ENCODE measurements around the gene MAN1C1. TPM values are rescaled to one million over a fixed set of nuclear protein-coding genes. Genes with fewer than 3 reads are reported as not detected.

The MAN1C1 gene
- total RNA-seq, 1 donor from 2014 or later: 0.20 TPM

DNA sequence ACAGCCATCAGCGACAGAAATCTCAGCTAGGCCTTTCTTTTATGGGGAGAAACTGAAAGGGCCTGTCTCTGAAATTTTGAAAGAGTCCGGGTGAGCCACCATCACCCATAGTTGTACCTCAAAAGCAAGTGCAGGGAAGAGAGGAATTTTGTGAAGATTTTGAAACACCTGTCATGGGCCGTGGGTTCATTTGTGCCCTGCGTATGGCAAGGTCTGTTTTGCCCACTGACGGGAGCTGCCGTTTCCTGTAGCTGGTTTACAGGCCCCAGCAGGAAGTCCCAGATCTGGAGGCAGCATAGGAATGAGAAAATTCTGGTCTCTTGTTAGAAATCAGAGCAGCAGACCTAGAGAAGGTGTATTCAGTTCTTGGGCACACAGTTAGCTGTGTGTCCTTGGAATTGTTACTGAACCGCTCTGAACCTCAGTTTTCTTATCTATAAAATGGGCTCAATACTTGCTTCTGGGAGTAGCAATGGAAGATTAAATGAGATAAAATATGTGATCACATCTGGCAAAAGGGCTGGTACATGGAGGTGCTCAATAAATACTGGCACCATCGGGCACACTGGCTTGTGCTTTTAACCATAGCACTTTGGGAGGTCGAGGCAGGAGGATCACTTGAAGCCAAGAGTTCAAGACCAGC lies 52.5 kb downstream of the MAN1C1 start:
- DNase-seq: no peak
- Mint-ChIP-seq H3K4me1 (no peaks in the 10 kb centered on the region), H3K9me3 (no peaks in the 10 kb centered on the region), H3K27me3 (peaks cover 9% of the 10 kb centered on the region), H3K36me3 (ENCODE audit: low read depth) (no peaks in the 10 kb centered on the region), H3K27ac (no peak overlapping the region), H3K4me3 (no peak overlapping the region)
- CTCF ChIA-PET: no interaction called here
- ATAC-seq (ENCODE audit: low read depth): no peak
- TF ChIP-seq, protein P1, sequence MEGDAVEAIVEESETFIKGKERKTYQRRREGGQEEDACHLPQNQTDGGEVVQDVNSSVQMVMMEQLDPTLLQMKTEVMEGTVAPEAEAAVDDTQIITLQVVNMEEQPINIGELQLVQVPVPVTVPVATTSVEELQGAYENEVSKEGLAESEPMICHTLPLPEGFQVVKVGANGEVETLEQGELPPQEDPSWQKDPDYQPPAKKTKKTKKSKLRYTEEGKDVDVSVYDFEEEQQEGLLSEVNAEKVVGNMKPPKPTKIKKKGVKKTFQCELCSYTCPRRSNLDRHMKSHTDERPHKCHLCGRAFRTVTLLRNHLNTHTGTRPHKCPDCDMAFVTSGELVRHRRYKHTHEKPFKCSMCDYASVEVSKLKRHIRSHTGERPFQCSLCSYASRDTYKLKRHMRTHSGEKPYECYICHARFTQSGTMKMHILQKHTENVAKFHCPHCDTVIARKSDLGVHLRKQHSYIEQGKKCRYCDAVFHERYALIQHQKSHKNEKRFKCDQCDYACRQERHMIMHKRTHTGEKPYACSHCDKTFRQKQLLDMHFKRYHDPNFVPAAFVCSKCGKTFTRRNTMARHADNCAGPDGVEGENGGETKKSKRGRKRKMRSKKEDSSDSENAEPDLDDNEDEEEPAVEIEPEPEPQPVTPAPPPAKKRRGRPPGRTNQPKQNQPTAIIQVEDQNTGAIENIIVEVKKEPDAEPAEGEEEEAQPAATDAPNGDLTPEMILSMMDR (IDR thresholded peaks at IDR 0.05): no peak
- intact Hi-C loops (cut with micrococcal nuclease): no loop called here
- POLR2A ChIA-PET: no interaction called here

DNA sequence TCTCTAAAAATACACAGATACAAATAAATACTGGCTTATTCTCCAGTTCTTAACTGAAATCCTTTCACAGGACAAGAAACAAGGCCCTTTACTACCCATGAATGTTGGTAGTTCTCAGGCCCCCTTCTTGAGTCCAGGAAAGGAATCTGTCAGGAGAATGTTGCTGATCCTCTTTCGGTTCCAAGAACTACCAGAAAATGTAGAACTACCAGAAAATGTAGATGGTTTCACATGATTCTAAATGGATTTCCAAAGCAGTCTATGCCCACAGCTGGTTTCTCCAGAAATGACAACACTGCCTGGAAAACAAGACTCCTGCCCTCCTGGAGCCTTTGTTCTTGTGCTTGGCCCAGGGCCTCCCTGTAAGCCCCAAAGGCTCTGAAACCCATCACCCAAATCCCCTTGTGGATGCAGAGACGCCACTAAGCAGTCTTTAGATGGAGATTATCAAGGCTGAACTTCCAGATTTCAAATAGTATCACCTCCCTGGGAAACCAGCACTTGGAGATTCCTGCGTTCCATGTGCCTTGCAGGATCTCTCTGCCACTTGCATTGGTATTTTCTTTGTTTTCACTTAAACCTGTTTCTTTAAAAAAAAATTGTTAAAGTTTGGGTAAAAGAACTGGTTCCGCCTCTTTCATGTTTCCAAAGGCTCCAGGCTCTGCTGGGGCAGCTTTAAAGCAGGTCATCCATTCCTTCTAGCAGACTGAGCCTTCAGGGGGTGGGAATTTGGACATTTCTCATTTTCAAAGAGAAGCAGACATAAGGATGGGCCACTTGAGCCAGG lies 53.4 kb downstream of the MAN1C1 start:
- ChIA-PET POLR2A (no interaction called here), CTCF (no interaction called here)
- TF ChIP-seq, protein P1 (IDR thresholded peaks at IDR 0.05): no peak
- H3K4me1 Mint-ChIP-seq: no peaks in the 10 kb centered on the region
- intact Hi-C loops (cut with micrococcal nuclease): no loop called here
- ATAC-seq (ENCODE audit: low read depth) (no peak), DNase-seq (no peak)
- H3K27me3 Mint-ChIP-seq: peaks cover 9% of the 10 kb centered on the region
- no peak overlapping the region for H3K4me3 Mint-ChIP-seq
- no peaks in the 10 kb centered on the region for H3K36me3 Mint-ChIP-seq (ENCODE audit: low read depth)
- H3K27ac Mint-ChIP-seq: no peak overlapping the region
- H3K9me3 Mint-ChIP-seq: no peaks in the 10 kb centered on the region

DNA sequence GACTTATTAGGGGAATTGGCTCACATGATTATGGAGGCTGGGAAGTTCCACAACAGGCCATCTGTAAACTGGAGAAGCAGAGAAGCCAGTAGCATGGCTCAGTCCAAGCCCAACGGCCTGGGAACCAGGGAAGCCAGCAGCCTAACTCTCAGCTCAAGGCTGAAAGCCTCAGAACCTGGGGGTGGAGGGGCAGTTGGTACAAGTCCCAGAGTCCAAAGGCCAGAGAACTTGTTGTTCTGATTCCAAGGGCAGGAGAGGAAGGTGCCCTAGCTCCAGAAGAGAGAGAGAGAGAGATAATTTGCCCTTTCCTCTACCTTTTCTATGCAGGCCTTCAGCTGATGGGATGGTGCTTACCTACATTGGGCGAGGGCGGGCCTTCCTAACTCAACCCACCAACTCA lies 55.3 kb downstream of the MAN1C1 start:
- H3K9me3 Mint-ChIP-seq: no peaks in the 10 kb centered on the region
- TF ChIP-seq, protein P1 (IDR thresholded peaks at IDR 0.05): no peak
- POLR2A ChIA-PET: no interaction called here
- no peaks in the 10 kb centered on the region for H3K36me3 Mint-ChIP-seq (ENCODE audit: low read depth)
- intact Hi-C loops (cut with micrococcal nuclease): no loop called here
- peaks cover 10% of the 10 kb centered on the region for H3K27me3 Mint-ChIP-seq
- no peak overlapping the region for H3K27ac Mint-ChIP-seq
- H3K4me3 Mint-ChIP-seq: no peak overlapping the region
- ATAC-seq (ENCODE audit: low read depth): no peak
- no peak for DNase-seq
- H3K4me1 Mint-ChIP-seq: peaks cover 13% of the 10 kb centered on the region
- CTCF ChIA-PET: no interaction called here

DNA sequence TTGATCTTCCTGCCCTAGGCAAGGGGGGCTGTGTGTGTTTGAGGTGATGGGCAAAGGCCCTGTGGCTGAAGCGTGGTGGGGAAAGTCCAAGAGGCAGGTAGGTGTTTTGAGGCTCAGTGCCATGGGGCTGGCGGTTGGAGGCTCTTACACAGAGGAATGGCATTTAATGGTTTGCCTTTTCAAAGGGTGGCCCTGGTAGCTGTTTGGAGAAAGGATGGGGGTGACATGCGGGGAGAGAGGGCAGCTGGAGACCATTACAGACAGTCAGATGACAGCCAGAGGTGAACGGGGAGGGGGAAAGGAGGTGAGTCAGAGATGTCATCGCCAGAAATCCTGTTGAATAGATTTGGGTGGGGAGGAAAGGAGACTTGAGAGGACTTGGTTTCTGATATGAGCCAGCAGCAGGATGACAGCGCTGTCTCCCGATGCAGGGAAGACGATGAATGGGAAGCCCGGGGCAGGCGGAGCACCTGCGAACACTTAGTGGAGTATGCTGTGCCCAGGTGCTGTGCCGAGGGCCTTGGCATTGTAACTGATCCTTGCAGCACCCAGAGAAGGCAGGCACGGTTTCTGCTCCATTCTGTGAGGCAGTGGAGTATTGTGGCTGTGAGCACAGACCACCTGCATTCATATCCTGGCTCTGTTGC lies 56.3 kb downstream of the MAN1C1 start:
- Mint-ChIP-seq H3K27ac (no peak overlapping the region), H3K4me1 (peaks cover 13% of the 10 kb centered on the region), H3K4me3 (no peak overlapping the region), H3K9me3 (no peaks in the 10 kb centered on the region), H3K27me3 (peaks cover 11% of the 10 kb centered on the region), H3K36me3 (ENCODE audit: low read depth) (no peaks in the 10 kb centered on the region)
- CTCF ChIA-PET: no interaction called here
- intact Hi-C loops (cut with micrococcal nuclease): no loop called here
- POLR2A ChIA-PET: no interaction called here
- ATAC-seq (ENCODE audit: low read depth) (no peak), DNase-seq (no peak)
- TF ChIP-seq, protein P1 (IDR thresholded peaks at IDR 0.05): no peak

DNA sequence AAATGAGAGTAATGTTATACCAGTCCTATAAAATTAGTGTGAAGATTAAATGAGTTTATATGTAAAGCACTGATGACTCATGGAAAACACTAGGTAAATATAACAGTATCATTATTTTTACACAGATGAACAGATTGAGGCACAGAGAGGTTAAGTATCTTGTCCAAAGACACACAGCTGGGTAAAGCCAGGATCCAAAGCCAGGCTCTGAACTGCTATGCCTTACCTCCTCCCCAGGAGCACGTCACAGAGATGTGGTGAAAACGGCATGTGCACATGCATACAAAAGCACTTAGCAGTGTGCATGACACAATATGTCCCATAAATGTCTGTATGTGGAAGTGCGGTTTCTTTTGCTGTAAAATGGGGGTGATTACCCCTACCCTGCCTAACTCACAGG lies 56.9 kb downstream of the MAN1C1 start:
- TF ChIP-seq, protein P1 (IDR thresholded peaks at IDR 0.05): no peak
- peaks cover 13% of the 10 kb centered on the region for H3K4me1 Mint-ChIP-seq
- ATAC-seq (ENCODE audit: low read depth) (no peak), DNase-seq (no peak)
- H3K27me3 Mint-ChIP-seq: peaks cover 11% of the 10 kb centered on the region
- ChIA-PET POLR2A (no interaction called here), CTCF (no interaction called here)
- no peak overlapping the region for H3K27ac Mint-ChIP-seq
- H3K4me3 Mint-ChIP-seq: no peak overlapping the region
- no peaks in the 10 kb centered on the region for H3K36me3 Mint-ChIP-seq (ENCODE audit: low read depth)
- intact Hi-C loops (cut with micrococcal nuclease): no loop called here
- H3K9me3 Mint-ChIP-seq: no peaks in the 10 kb centered on the region
